BJ (cell line): Measurements from ENCODE around the gene CPLX1. TPM values are rescaled to one million over a fixed set of nuclear protein-coding genes. Genes with fewer than 3 reads are reported as not detected.

Experiments used
- CTCF ChIA-PET: fragments of 350-600 bp; formaldehyde crosslinking; extraction: SDS; loops from one replicate; lab custom pipeline; 2021; ENCODE audit warnings: antibody characterized with exemption, inconsistent platforms; lab: Yijun Ruan, JAX
- POLR2A ChIA-PET: fragments of 300-600 bp; sonication (Branson Sonifier 250); formaldehyde crosslinking; extraction: SDS; loops from one replicate; lab custom pipeline; 2021; ENCODE audit warnings: antibody characterized with exemption; lab: Charles Lee
- DNase-seq: peaks from one replicate; pipeline ENCODE4 v3.0.0-alpha.2; 2011; ENCODE audit warnings: low read depth
- H3K27me3 ChIP-seq: 2 replicates; pipeline ENCODE4 v1.6.0; 2011; ENCODE audit warnings: low read length; ENCODE audit not compliant: control insufficient read depth, insufficient read depth
- H3K36me3 ChIP-seq: 2 replicates; pipeline ENCODE4 v1.5.1; 2011; ENCODE audit warnings: low read length; ENCODE audit not compliant: control insufficient read depth, insufficient read depth
- H3K4me3 ChIP-seq: 2 replicates; pipeline ENCODE4 v1.5.1; 2011; ENCODE audit warnings: low read depth, mild to moderate bottlenecking, control low read depth, low read length
- polyA plus RNA-seq: library from polyadenylated mRNA; depleted of rRNA; stranded (reverse); fragments of >200 nt; gene quantifications from 2 replicates; pipeline ENCODE4 v1.2.3, GENCODE V29; 2011
- TF ChIP-seq, protein P1 (sequence below): IDR thresholded peaks from 2 replicates; pipeline ENCODE4 v1.5.1; 2011; ENCODE audit warnings: low read depth, mild to moderate bottlenecking, control low read depth, inconsistent platforms, low read length, moderate library complexity; ENCODE audit not compliant: insufficient read depth

Gene CPLX1
- polyA plus RNA-seq, 1 experiment, result 0.15 TPM

DNA sequence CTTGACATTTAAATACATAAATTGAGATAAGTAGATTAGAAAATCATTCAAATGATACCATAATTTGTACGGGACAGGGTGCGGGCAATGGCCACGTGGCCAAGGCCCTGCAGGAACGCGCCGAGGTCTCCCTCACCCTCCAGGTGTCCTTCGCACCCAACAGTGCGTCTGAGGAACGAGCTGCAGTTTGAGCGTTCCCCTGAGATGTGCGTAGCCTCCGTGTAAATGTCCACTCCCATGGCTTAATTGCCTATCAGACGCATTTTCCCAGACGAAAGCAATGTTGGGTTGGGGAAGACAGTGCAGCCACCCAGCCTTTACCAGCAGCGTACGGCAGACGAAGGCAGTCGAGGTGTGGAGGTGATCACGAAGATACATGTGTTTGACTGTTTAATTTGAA, 56.4 kb downstream of the CPLX1 start:
- H3K36me3 ChIP-seq, result peaks cover 25% of the 10 kb centered on the region
- ChIA-PET POLR2A (no interaction called here), CTCF (interaction anchor here (2.0 kb wide), 1 partner anchor 26 kb away, joined by 4 read pairs; no protein-coding TSS in a partner anchor)
- no peak for DNase-seq
- no peaks in the 10 kb centered on the region for H3K27me3 ChIP-seq
- TF ChIP-seq, protein P1, sequence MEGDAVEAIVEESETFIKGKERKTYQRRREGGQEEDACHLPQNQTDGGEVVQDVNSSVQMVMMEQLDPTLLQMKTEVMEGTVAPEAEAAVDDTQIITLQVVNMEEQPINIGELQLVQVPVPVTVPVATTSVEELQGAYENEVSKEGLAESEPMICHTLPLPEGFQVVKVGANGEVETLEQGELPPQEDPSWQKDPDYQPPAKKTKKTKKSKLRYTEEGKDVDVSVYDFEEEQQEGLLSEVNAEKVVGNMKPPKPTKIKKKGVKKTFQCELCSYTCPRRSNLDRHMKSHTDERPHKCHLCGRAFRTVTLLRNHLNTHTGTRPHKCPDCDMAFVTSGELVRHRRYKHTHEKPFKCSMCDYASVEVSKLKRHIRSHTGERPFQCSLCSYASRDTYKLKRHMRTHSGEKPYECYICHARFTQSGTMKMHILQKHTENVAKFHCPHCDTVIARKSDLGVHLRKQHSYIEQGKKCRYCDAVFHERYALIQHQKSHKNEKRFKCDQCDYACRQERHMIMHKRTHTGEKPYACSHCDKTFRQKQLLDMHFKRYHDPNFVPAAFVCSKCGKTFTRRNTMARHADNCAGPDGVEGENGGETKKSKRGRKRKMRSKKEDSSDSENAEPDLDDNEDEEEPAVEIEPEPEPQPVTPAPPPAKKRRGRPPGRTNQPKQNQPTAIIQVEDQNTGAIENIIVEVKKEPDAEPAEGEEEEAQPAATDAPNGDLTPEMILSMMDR, result no peak
- H3K4me3 ChIP-seq, result no peak overlapping the region

DNA sequence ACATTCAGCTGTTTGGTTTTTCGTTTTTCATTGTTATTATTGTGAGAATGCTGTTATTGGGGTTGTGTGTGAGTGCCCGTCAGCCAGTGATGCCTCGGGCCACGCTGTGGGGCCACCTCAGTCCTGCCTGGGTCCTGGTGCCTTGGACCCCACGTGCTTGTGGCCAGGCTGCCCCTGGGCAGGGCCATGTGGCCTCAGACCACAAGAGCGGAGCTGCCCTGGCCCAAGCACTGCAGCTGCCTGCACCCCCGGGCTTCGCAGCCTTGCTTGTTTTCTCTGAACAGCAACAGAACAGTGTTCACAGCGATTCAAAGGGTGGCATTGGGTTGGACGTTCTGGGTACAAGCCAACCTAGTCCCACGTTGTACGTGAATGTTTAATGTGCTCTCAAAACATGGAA, 56.9 kb downstream of the CPLX1 start:
- TF ChIP-seq, protein P1, result no peak
- ChIA-PET CTCF (no interaction called here), POLR2A (no interaction called here)
- Histone ChIP-seq H3K4me3 (no peak overlapping the region), H3K27me3 (no peaks in the 10 kb centered on the region), H3K36me3 (peaks cover 25% of the 10 kb centered on the region)
- no peak for DNase-seq

DNA sequence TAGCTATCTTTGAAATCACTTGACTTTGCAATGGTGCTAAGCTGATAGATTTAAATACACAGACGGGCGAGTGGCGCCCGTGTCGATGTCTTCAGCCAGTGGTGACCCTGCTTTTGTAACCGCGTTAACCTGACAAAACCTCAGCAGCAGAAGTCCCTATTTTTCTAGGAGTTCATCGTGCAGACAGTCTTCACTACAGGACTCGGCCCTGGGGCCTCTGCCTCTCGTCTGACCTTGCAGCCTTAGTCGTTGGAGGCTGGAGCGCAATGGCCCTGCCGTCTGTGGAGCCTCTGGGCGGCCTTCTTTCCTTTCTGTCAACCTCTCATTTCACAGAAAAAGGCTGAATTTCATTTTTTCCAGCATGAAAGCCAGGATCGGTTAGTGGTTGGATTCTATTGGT, 57.9 kb downstream of the CPLX1 start:
- DNase-seq, result no peak
- TF ChIP-seq, protein P1, result no peak
- CTCF ChIA-PET, result interaction anchor here (2.2 kb wide), 1 partner anchor 26 kb away, joined by 8 read pairs; no protein-coding TSS in a partner anchor
- peaks cover 29% of the 10 kb centered on the region for H3K36me3 ChIP-seq
- POLR2A ChIA-PET, result no interaction called here
- H3K4me3 ChIP-seq, result no peak overlapping the region
- no peaks in the 10 kb centered on the region for H3K27me3 ChIP-seq

DNA sequence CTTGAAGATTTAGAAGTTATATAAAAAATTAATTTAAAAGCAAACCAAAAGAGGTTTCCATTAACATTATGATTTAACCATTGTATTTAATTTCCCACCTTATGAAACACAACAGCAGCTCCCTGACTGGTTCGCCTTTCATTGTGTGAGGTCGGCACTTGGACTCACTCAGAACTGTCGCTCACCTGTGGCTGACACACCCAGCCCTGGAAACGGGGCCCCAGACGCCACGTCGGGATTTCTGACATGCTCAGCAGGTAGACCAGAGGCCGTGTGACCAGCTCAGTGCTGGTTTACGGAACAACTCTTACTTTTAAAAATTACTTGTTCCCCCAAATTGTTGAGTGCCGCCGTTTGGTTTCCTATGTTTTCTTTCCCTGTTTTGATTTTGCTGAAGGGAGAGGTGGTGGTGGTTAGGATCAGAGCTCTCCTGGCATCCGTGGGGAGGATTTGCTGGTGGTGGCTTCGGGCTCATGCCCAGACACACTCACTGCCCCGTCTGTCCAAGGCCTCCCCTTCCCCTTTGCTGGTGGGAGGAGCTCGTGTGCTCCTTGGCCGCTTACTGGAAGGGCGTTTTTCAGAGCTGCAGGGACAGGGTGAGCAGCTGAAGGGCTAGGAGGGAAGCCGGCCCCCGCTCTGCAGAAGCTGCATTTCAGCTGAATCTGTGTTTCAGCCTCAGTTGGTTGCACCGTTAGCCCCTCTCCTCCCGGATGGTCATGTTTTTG, 59.2 kb downstream of the CPLX1 start:
- no peak for DNase-seq
- peaks cover 34% of the 10 kb centered on the region for H3K36me3 ChIP-seq
- TF ChIP-seq, protein P1, result no peak

DNA sequence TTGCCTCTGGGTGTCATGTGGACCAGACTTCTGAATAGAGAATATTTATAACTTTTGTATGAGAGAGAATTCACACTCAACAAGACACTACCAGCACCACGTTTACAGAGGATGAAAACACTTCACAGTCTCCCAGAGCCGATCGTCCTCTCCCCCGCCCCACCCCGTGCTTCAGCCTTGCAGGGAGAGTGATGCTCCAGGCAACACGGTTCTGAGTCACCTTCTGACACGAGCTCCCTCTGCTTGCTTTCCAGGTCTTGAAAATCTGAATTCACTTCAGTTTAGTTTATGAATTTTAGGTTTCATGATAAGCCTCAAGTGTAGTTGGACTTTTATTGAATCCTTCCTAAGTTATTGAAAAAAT, 59.8 kb downstream of the CPLX1 start:
- TF ChIP-seq, protein P1, result no peak
- CTCF ChIA-PET, result interaction anchor here (2.2 kb wide), 1 partner anchor 24 kb away, joined by 8 read pairs; no protein-coding TSS in a partner anchor

More for the DNA sequence above, 59.2 kb downstream of the CPLX1 start:
- no peak overlapping the region for H3K4me3 ChIP-seq
- ChIA-PET POLR2A (no interaction called here), CTCF (interaction anchor here (2.2 kb wide), 1 partner anchor 25 kb away, joined by 8 read pairs; no protein-coding TSS in a partner anchor)
- H3K27me3 ChIP-seq, result no peaks in the 10 kb centered on the region

More for the DNA sequence above, 59.8 kb downstream of the CPLX1 start:
- H3K36me3 ChIP-seq, result peaks cover 30% of the 10 kb centered on the region
- POLR2A ChIA-PET, result no interaction called here
- DNase-seq, result no peak
- H3K27me3 ChIP-seq, result no peaks in the 10 kb centered on the region
- no peak overlapping the region for H3K4me3 ChIP-seq
